GM23338 (cell line): ENCODE data around the gene UBE2R2. TPM values are rescaled to one million over a fixed set of nuclear protein-coding genes. Genes with fewer than 3 reads are reported as not detected.
"Not testable (repeated sequence)": the region's sequence is repeated elsewhere in the genome, so short reads cannot be mapped to it uniquely, and the experiment has no call there.

Experiments used
- ATAC-seq: fragments of 200-7000 bp; cut with Tn5 transposase; 3 replicates; pipeline ENCODE4 v1.9.1; 2020
- DNase-seq: peaks from one replicate; pipeline ENCODE4 v3.0.0-alpha.2; 2015; ENCODE audit warnings: low spot score
- H2AFZ ChIP-seq: fragments of 200-600 bp; sonication (generic); 2 replicates; pipeline ENCODE4 v1.8.0; 2016; ENCODE audit warnings: antibody characterized with exemption, mild to moderate bottlenecking, moderate library complexity
- H3F3A ChIP-seq: fragments of 200-600 bp; sonication (generic); replicated peaks from 2 replicates; pipeline ENCODE4 v1.8.0; 2017; ENCODE audit warnings: antibody characterized with exemption, mixed run types, low read depth
- H3K27ac ChIP-seq: fragments of 200-600 bp; sonication (generic); 2 replicates; pipeline ENCODE4 v1.6.1; 2016; ENCODE audit warnings: low read depth
- H3K27me3 ChIP-seq: fragments of 200-600 bp; sonication (generic); 2 replicates; pipeline ENCODE4 v1.8.0; 2016; ENCODE audit warnings: mild to moderate bottlenecking, mixed run types, moderate library complexity; ENCODE audit not compliant: insufficient read depth
- H3K36me3 ChIP-seq: fragments of 200-600 bp; sonication (generic); 2 replicates; pipeline ENCODE4 v1.8.0; 2016; ENCODE audit warnings: mild to moderate bottlenecking; ENCODE audit not compliant: insufficient read depth
- H3K4me1 ChIP-seq: fragments of 200-600 bp; sonication (generic); 2 replicates; pipeline ENCODE4 v1.8.0; 2016; ENCODE audit warnings: mild to moderate bottlenecking, moderate library complexity; ENCODE audit not compliant: insufficient read depth
- H3K4me2 ChIP-seq: fragments of 200-600 bp; sonication (generic); 2 replicates; pipeline ENCODE4 v1.7.1; 2017; ENCODE audit warnings: mixed run types
- H3K4me3 ChIP-seq: fragments of 200-600 bp; sonication (generic); 2 replicates; pipeline ENCODE4 v1.6.1; 2016; ENCODE audit warnings: mixed run types
- H3K79me2 ChIP-seq: fragments of 200-600 bp; sonication (generic); replicated peaks from 2 replicates; pipeline ENCODE4 v1.8.0; 2017; ENCODE audit warnings: mild to moderate bottlenecking; ENCODE audit not compliant: insufficient read depth
- H3K9me2 ChIP-seq: fragments of 200-600 bp; sonication (generic); 2 replicates; pipeline ENCODE4 v1.8.0; 2017; ENCODE audit not compliant: insufficient read depth
- H4K20me1 ChIP-seq: fragments of 200-600 bp; sonication (generic); replicated peaks from 2 replicates; pipeline ENCODE4 v1.8.0; 2017; ENCODE audit warnings: mild to moderate bottlenecking; ENCODE audit not compliant: insufficient read depth
- H3K27ac Mint-ChIP-seq: 2 replicates; pipeline ENCODE4 v1.8.0; 2020; ENCODE audit warnings: inconsistent platforms, mild to moderate bottlenecking, moderate library complexity, mixed read lengths
- H3K27me3 Mint-ChIP-seq: 3 replicates; pipeline ENCODE4 v1.8.0; 2022; ENCODE audit warnings: low read depth, mild to moderate bottlenecking, moderate library complexity, mixed read lengths, inconsistent platforms; ENCODE audit not compliant: insufficient read depth, poor library complexity
- H3K36me3 Mint-ChIP-seq: 3 replicates; pipeline ENCODE4 v1.8.0; 2021; ENCODE audit warnings: low read depth, mild to moderate bottlenecking, inconsistent platforms, moderate library complexity, mixed read lengths
- H3K4me1 Mint-ChIP-seq: 3 replicates; pipeline ENCODE4 v1.8.0; 2020; ENCODE audit warnings: mild to moderate bottlenecking, inconsistent platforms, mixed read lengths
- H3K4me3 Mint-ChIP-seq: 3 replicates; pipeline ENCODE4 v1.8.0; 2021; ENCODE audit warnings: moderate library complexity, mild to moderate bottlenecking, inconsistent platforms, mixed read lengths
- H3K9me3 Mint-ChIP-seq: 3 replicates; pipeline ENCODE4 v1.8.0; 2020; ENCODE audit warnings: moderate library complexity, mild to moderate bottlenecking, inconsistent platforms, mixed read lengths
- CREB1 ChIP-seq: fragments of 250-450 bp; sonication (Bioruptor Pico); IDR thresholded peaks from 2 replicates; pipeline ENCODE4 v1.5.0; 2020; ENCODE audit warnings: low read depth, mild to moderate bottlenecking, moderate library complexity
- CTCF ChIP-seq, 2 experiments: fragments of 200-600 bp in 1 of 2; sonication (generic) in 1 of 2; conservative IDR thresholded peaks; 2 replicates each; pipeline versions ENCODE4 v1.5.1 to v1.6.1; 2016 to 2017; ENCODE audit warnings: antibody characterized with exemption in 2 of 2, low read depth in 2 of 2, mild to moderate bottlenecking in 2 of 2, moderate library complexity in 1 of 2
- ETS1 ChIP-seq: IDR thresholded peaks from 2 replicates; pipeline ENCODE4 v1.6.1; 2016; ENCODE audit warnings: antibody characterized with exemption
- EZH2 ChIP-seq: fragments of 200-600 bp; sonication (generic); IDR thresholded peaks from one replicate; pipeline ENCODE4 v1.8.0; 2017; ENCODE audit warnings: antibody characterized with exemption, mild to moderate bottlenecking, low read depth; ENCODE audit not compliant: unreplicated experiment
- POLR2AphosphoS5 ChIP-seq: IDR thresholded peaks from 2 replicates; pipeline ENCODE4 v1.6.1; 2016; ENCODE audit warnings: antibody characterized with exemption, low read depth
- REST ChIP-seq: IDR thresholded peaks from one replicate; pipeline ENCODE4 v1.6.1; 2018; ENCODE audit warnings: antibody characterized with exemption; ENCODE audit not compliant: unreplicated experiment
- STAT1 ChIP-seq: IDR thresholded peaks from one replicate; pipeline ENCODE4 v1.6.1; 2016; ENCODE audit warnings: antibody characterized with exemption; ENCODE audit not compliant: unreplicated experiment
- polyA plus RNA-seq: library from polyadenylated mRNA; unstranded; fragments of >200 nt; fragmentation: Nextera tagmentation; extraction: Ambion mirVana; gene quantifications from 2 replicates; pipeline ENCODE4 v1.2.1, GENCODE V29; 2016
- total RNA-seq: library from RNA; depleted of rRNA; stranded (reverse); fragments of >200 nt; shearing (Covaris generic); gene quantifications from 2 replicates; pipeline ENCODE4 v1.2.3, GENCODE V29; 2014

UBE2R2 gene
- total and polyA plus RNA-seq, 2 experiments from 2014 or later, result 23.4 to 32.5 TPM

- TF ChIP-seq CTCF (conservative IDR thresholded peaks at IDR 0.05; ENCODE audit: low read depth in 2 of 2), result no peak
- no peak for TF ChIP-seq POLR2AphosphoS5
- TF ChIP-seq STAT1, result no peak
Measured at GRCh38 chr9:33959725-33960124, 142.8 kb downstream of the UBE2R2 start (continued).

GRCh38 chr9:33962468-33962867 is 145.5 kb downstream of the UBE2R2 start:
- not testable (repeated sequence) for H3K9me2 ChIP-seq

GRCh38 chr9:33964086-33964768 is 147.3 kb downstream of the UBE2R2 start:
- no peaks in the 10 kb centered on the region for H3K9me3 Mint-ChIP-seq
- H3K27ac Mint-ChIP-seq, result no peak overlapping the region
- Histone ChIP-seq H3K4me1 (no peaks in the 10 kb centered on the region), H3K27ac (no peak overlapping the region), H3K79me2 (no peaks in the 10 kb centered on the region), H3K4me2 (no peak overlapping the region), H3F3A (no peaks in the 10 kb centered on the region), H3K9me2 (no peaks in the 10 kb centered on the region), H3K4me3 (no peak overlapping the region), H3K27me3 (no peaks in the 10 kb centered on the region), H3K36me3 (peaks cover 21% of the 10 kb centered on the region; the same call in 1 of the 2 replicates), H2AFZ (no peak overlapping the region), H4K20me1 (no peaks in the 10 kb centered on the region; the same call in 1 of the 2 replicates)
- H3K4me3 Mint-ChIP-seq, result no peak overlapping the region
- DNase-seq, result no peak
- peaks cover 31% of the 10 kb centered on the region; the same call in 2 of the 3 replicates for H3K36me3 Mint-ChIP-seq
- H3K4me1 Mint-ChIP-seq, result no peaks in the 10 kb centered on the region
- no peak for ATAC-seq
- no peaks in the 10 kb centered on the region for H3K27me3 Mint-ChIP-seq
- TF ChIP-seq REST (no peak), CTCF (conservative IDR thresholded peaks at IDR 0.05; ENCODE audit: low read depth in 2 of 2) (no peak), STAT1 (no peak), ETS1 (no peak), CREB1 (CRISPR knock-in tag) (no peak), EZH2 (no peak)

More at GRCh38 chr9:33962468-33962867, 145.5 kb downstream of the UBE2R2 start:
- H3F3A ChIP-seq, H3K4me2 ChIP-seq, H3K9me3 Mint-ChIP-seq, H3K27me3 ChIP-seq, H3K4me1 ChIP-seq, H3K4me3 ChIP-seq, H3K27me3 Mint-ChIP-seq, H3K27ac ChIP-seq, H3K4me1 Mint-ChIP-seq, H3K4me3 Mint-ChIP-seq, ATAC-seq, H3K27ac Mint-ChIP-seq, H2AFZ ChIP-seq, H4K20me1 ChIP-seq, DNase-seq, H3K79me2 ChIP-seq: not testable (repeated sequence)
- H3K36me3 Mint-ChIP-seq, result peaks cover 33% of the 10 kb centered on the region; the same call in 2 of the 3 replicates
- peaks cover 21% of the 10 kb centered on the region; the same call in 1 of the 2 replicates for H3K36me3 ChIP-seq
